Endothelial cell of umbilical vein (primary cell): Measurements from ENCODE around the gene HIPK1. TPM values are rescaled to one million over a fixed set of nuclear protein-coding genes. Genes with fewer than 3 reads are reported as not detected.

Experiments used
- BruUV-seq: library from RNA; stranded (reverse); fragments of 400-500 nt; replicated peaks from 2 replicates; lab custom pipeline; 2021; lab: Mats Ljungman, UMichigan
- CTCF ChIA-PET: fragments of 300-600, 350-600 bp; sonication (Branson Sonifier 250); formaldehyde crosslinking; loops from one replicate; lab custom pipeline; 2021; ENCODE audit warnings: antibody characterized with exemption, inconsistent platforms; lab: Charles Lee
- POLR2A ChIA-PET: fragments of 300-600, 350-600 bp; sonication (Branson Sonifier 250); formaldehyde crosslinking; loops from one replicate; lab custom pipeline; 2021; ENCODE audit warnings: antibody characterized with exemption, inconsistent platforms; lab: Charles Lee
- DNase-seq: peaks from one replicate; pipeline ENCODE4 v3.0.0-alpha.2; 2011; ENCODE audit warnings: low read depth, low spot score
- FAIRE-seq: peaks from 2 replicates; lab custom pipeline; 2011; peaks lifted over from hg19 to GRCh38; lab: Jason Lieb, UNC
- H2AFZ ChIP-seq: 2 replicates; pipeline ENCODE4 v1.6.0; 2012; ENCODE audit warnings: low read depth, low read length, control low read depth, inconsistent platforms
- H3K27ac ChIP-seq: 2 replicates; pipeline ENCODE4 v1.5.1; 2011; ENCODE audit warnings: low read depth, mild to moderate bottlenecking, control low read depth, low read length, moderate library complexity; ENCODE audit not compliant: insufficient read depth
- H3K27me3 ChIP-seq, 2 experiments: 2 replicates each; pipeline versions ENCODE4 v1.6.0 to v1.6.1; 2011; ENCODE audit warnings: low read length in 2 of 2, mixed read lengths in 1 of 2; ENCODE audit not compliant: control insufficient read depth in 2 of 2, insufficient read depth in 2 of 2
- H3K36me3 ChIP-seq, 2 experiments: 2 replicates in 1 of 2; 3 replicates in 1 of 2; pipeline ENCODE4 v1.5.1; 2011; ENCODE audit warnings: low read length in 2 of 2, mild to moderate bottlenecking in 1 of 2, moderate library complexity in 1 of 2; ENCODE audit not compliant: control insufficient read depth in 2 of 2, insufficient read depth in 2 of 2; ENCODE audit errors: extremely low read depth in 1 of 2
- H3K4me1 ChIP-seq: 3 replicates; pipeline ENCODE4 v1.5.1; 2011; ENCODE audit warnings: mild to moderate bottlenecking, low read length; ENCODE audit not compliant: control insufficient read depth, insufficient read depth; ENCODE audit errors: extremely low read depth
- H3K4me2 ChIP-seq: 2 replicates; pipeline ENCODE4 v1.6.1; 2011; ENCODE audit warnings: low read length, control low read depth, mixed read lengths; ENCODE audit not compliant: insufficient read depth
- H3K4me3 ChIP-seq, 3 experiments: fragments of 200-600 bp in 1 of 3; sonication (generic), shearing (Covaris generic) in 1 of 3; replicated peaks in 1 of 3; 2 replicates each; pipeline ENCODE4 v1.5.1; 2011 to 2016; ENCODE audit warnings: control low read depth in 3 of 3, low read length in 3 of 3, mild to moderate bottlenecking in 2 of 3, inconsistent platforms in 1 of 3, low read depth in 1 of 3, moderate library complexity in 1 of 3; ENCODE audit not compliant: insufficient read depth in 1 of 3
- H3K79me2 ChIP-seq: 2 replicates; pipeline ENCODE4 v1.6.0; 2012; ENCODE audit warnings: low read length, inconsistent platforms; ENCODE audit not compliant: control insufficient read depth, insufficient read depth
- H3K9ac ChIP-seq: replicated peaks from 2 replicates; pipeline ENCODE3; 2011; ENCODE audit warnings: low read length, control low read depth; ENCODE audit not compliant: insufficient read depth; ENCODE audit errors: extremely low read depth
- H3K9me1 ChIP-seq: replicated peaks from 3 replicates; pipeline ENCODE4 v1.6.0; 2011; ENCODE audit warnings: mild to moderate bottlenecking, low read length; ENCODE audit not compliant: control insufficient read depth, insufficient read depth; ENCODE audit errors: extremely low read depth
- H3K9me3 ChIP-seq: replicated peaks from 2 replicates; pipeline ENCODE4 v1.5.1; 2012; ENCODE audit warnings: low read length, inconsistent platforms; ENCODE audit not compliant: control insufficient read depth, insufficient read depth
- H4K20me1 ChIP-seq: replicated peaks from 2 replicates; pipeline ENCODE3; 2011; ENCODE audit warnings: mild to moderate bottlenecking, low read length; ENCODE audit not compliant: control insufficient read depth, insufficient read depth; ENCODE audit errors: extremely low read depth
- EZH2 ChIP-seq: IDR thresholded peaks from 2 replicates; pipeline ENCODE4 v1.6.1; 2012; ENCODE audit warnings: borderline replicate concordance, low read depth, mild to moderate bottlenecking, moderate library complexity, low read length, inconsistent platforms; ENCODE audit not compliant: severe bottlenecking
- FOS ChIP-seq: IDR thresholded peaks from 2 replicates; pipeline ENCODE4 v1.6.1; 2011; ENCODE audit warnings: mild to moderate bottlenecking, low read length, moderate library complexity, borderline replicate concordance; ENCODE audit not compliant: insufficient read depth
- GATA2 ChIP-seq: IDR thresholded peaks from 2 replicates; pipeline ENCODE4 v1.7.0; 2011; ENCODE audit warnings: low read depth, mild to moderate bottlenecking, moderate library complexity, mixed read lengths, low read length; ENCODE audit not compliant: insufficient read length, insufficient read depth
- JUN ChIP-seq: IDR thresholded peaks from 2 replicates; pipeline ENCODE4 v1.6.1; 2011; ENCODE audit warnings: borderline replicate concordance, low read depth; ENCODE audit not compliant: insufficient read length, insufficient read depth
- MAX ChIP-seq: IDR thresholded peaks from 2 replicates; pipeline ENCODE4 v1.6.1; 2011; ENCODE audit not compliant: insufficient read depth, insufficient read length
- MYC ChIP-seq: IDR thresholded peaks from one replicate; pipeline ENCODE4 v1.6.1; 2011; ENCODE audit warnings: mild to moderate bottlenecking, low read depth, low read length
- POLR2A ChIP-seq: IDR thresholded peaks from 2 replicates; pipeline ENCODE4 v1.6.1; 2012; ENCODE audit warnings: low read depth, mild to moderate bottlenecking, control low read depth, low read length
- POLR2AphosphoS5 ChIP-seq: IDR thresholded peaks from 2 replicates; pipeline ENCODE4 v1.6.1; 2012; ENCODE audit warnings: low read depth, mild to moderate bottlenecking, control low read depth, low read length, moderate library complexity; ENCODE audit not compliant: insufficient read depth
- dilution Hi-C: fragments of 300-500 bp; cut with MboI; formaldehyde crosslinking; loops from one replicate; pipeline ENCODE4 v1.15.0; 2019; ENCODE audit warnings: low sequenced_read_pairs; ENCODE audit not compliant: extremely low pct_ligation_motif_present
- intact Hi-C: fragments of 100-400 bp; cut with micrococcal nuclease; formaldehyde crosslinking; loops from one replicate; pipeline ENCODE4 v1.10.0; 2022
- polyA plus RNA-seq, 4 experiments: library from polyadenylated mRNA; depleted of rRNA in 3 of 4; stranded (reverse) in 3 of 4; unstranded in 1 of 4; fragments of >200 nt; gene quantifications; 2 replicates each; pipeline versions ENCODE4 v1.2.1 to v1.2.3, GENCODE V29; 2011 to 2012; ENCODE audit warnings: missing spikeins in 1 of 4
- total RNA-seq: library from RNA; stranded (reverse); gene quantifications from 2 replicates; pipeline ENCODE4 v1.2.3, GENCODE V29; 2021
- TF ChIP-seq, protein P1 (sequence below), 2 donors: IDR thresholded peaks; 1 replicate in 1 of 2; 2 replicates in 1 of 2; pipeline ENCODE4 v1.5.1; 2011; ENCODE audit warnings: low read length in 2 of 2, mild to moderate bottlenecking in 2 of 2, moderate library complexity in 2 of 2, control low read depth in 1 of 2, inconsistent platforms in 1 of 2, low read depth in 1 of 2; ENCODE audit not compliant: insufficient read depth in 1 of 2; ENCODE audit errors: extremely low read depth in 1 of 2

HIPK1 gene
- total and polyA plus RNA-seq, 2 donors (not counting 3 experiments of a cell fraction or from before 2014, with no cell fraction given) = 39.3 to 56.1 TPM

DNA sequence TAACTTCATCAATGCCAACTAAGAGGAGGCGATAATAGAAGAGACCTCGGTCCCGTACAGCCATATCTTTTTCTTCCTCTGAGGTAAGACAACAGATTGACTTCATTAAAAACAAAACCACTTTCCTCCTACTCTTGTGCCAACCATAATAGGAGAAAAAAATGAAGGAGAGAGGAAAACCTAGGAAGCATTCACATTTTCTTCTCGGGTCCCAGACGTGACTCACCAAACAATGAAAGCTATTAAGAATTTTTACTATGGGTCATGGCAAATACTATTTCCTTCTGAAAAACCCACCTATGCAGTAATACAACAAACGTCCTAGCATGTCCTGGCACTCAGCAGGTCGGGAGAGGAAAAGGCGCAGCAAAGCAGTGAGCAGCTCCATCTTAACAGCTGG is 33.2 kb upstream of the HIPK1 start:
- BruUV-seq = no TSS peak
- Histone ChIP-seq H2AFZ (no peak overlapping the region), H3K9ac (no peak overlapping the region), H4K20me1 (no peaks in the 10 kb centered on the region), H3K4me2 (no peak overlapping the region), H3K9me1 (no peaks in the 10 kb centered on the region), H3K27me3 (no peaks in the 10 kb centered on the region), H3K27ac (no peak overlapping the region), H3K79me2 (no peaks in the 10 kb centered on the region), H3K4me1 (peaks cover 5% of the 10 kb centered on the region), H3K36me3 (peaks cover 14 to 18% of the 10 kb centered on the region in 2 experiments), H3K4me3 (no peak overlapping the region), H3K9me3 (no peaks in the 10 kb centered on the region)
- intact Hi-C loops (no loop called here), dilution Hi-C loops (no loop called here)
- DNase-seq = peak; percentile 38
- TF ChIP-seq EZH2 (no peak), MAX (no peak), POLR2AphosphoS5 (no peak), MYC (no peak), POLR2A (no peak), GATA2 (no peak), JUN (no peak), FOS (no peak)
- TF ChIP-seq, protein P1, sequence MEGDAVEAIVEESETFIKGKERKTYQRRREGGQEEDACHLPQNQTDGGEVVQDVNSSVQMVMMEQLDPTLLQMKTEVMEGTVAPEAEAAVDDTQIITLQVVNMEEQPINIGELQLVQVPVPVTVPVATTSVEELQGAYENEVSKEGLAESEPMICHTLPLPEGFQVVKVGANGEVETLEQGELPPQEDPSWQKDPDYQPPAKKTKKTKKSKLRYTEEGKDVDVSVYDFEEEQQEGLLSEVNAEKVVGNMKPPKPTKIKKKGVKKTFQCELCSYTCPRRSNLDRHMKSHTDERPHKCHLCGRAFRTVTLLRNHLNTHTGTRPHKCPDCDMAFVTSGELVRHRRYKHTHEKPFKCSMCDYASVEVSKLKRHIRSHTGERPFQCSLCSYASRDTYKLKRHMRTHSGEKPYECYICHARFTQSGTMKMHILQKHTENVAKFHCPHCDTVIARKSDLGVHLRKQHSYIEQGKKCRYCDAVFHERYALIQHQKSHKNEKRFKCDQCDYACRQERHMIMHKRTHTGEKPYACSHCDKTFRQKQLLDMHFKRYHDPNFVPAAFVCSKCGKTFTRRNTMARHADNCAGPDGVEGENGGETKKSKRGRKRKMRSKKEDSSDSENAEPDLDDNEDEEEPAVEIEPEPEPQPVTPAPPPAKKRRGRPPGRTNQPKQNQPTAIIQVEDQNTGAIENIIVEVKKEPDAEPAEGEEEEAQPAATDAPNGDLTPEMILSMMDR (IDR thresholded peaks at IDR 0.05; ENCODE audit: extremely low read depth in 1 of 2, insufficient read depth in 1 of 2, low read depth in 1 of 2, low read length in 2 of 2) = no peak
- ChIA-PET POLR2A (no interaction called here), CTCF (interaction anchor here (1.0 to 2.2 kb wide), 5 partner anchors 8 to 60 kb away, joined by 3 to 11 read pairs (median 4); partner anchors contain the start of gene AP4B1)
- peak; percentile 44 for FAIRE-seq
